HCEC 1CT (cell line): Measurements from ENCODE around the gene ANO2.

Experiments
- DNase-seq: peaks from one replicate; pipeline ENCODE4 v3.0.0-alpha.2; 2017

ANO2 gene

DNA sequence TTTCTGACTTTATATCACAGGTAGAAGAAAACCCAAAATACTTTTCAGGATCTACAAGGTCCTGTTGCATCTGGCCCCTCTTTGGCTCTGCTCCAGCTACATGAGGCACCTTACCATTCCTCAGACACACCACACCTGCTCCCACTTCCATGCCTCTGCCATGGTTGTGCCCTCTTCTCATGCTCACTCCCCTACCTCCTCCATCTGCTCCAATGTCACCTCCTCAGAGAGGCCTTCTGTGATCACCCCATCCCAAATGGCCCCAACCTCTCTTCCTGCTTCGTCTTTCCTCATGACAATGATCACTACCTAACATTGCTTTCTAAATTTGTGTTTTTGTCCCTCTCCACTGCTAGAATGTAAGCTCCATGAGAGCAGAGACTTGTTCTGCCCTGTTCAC, 174.3 kb downstream of the ANO2 start:
- DNase-seq, result no peak

DNA sequence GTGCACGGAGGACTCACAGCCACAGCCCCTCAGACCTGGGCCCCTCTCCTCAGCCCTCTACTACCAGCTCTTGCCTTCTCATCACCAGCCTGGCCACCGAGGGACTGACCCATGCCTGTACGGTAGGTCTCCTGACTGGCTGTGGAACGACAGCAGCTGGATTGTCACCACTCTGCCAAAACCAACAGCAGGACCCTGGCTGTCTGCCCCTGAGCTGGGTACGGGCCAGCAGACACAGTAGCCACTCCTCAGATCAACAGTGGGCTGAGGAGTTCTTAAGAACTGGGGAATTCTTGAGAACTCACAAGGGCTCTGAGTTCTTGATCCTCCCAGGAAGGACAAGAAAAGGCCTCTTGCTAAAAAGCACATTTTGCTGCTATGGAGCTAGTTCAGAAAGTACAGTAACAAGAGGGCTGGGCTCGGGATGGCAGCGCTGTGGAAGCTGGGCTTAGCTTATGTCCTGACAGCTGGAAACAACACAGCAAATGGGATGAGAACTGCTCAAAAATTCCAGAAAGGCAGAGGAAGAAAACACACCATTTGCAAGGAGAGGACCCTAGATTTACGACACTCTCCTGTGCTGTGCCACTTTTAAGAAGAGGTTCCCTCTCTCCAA, 176.4 kb downstream of the ANO2 start:
- DNase-seq, result no peak

GRCh38 chr12:5768171-5768570, 176.9 kb downstream of the ANO2 start:
- no peak for DNase-seq

GRCh38 chr12:5758347-5758746, 186.7 kb downstream of the ANO2 start:
- no peak for DNase-seq

- DNase-seq, result no peak
These were observed 188.7 kb downstream of the ANO2 start for GRCh38 chr12:5756338-5756842.

DNA sequence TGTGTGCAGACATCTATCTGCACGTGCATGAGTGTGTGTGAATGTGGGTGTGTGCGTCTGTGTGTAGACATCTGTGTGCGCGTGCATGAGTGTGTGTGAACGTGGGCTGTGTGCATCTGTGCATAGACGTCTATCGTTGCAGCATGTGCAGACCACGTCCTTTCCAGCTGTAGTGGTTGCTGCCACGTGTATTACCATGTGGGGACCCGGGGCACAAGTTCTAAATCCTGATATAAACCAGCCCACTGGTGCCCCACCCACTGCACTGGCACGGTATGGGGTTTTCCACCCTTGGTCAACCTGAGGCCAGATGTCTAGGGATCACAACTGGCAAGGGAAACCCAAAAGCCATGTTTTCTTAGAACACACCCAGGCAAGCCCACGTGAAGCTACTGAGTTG, 197.0 kb downstream of the ANO2 start:
- DNase-seq, result no peak

- DNase-seq, result no peak
These were observed 198.1 kb downstream of the ANO2 start for GRCh38 chr12:5746917-5747316.

- no peak for DNase-seq
These were observed 198.8 kb downstream of the ANO2 start for GRCh38 chr12:5746036-5746908.

DNA sequence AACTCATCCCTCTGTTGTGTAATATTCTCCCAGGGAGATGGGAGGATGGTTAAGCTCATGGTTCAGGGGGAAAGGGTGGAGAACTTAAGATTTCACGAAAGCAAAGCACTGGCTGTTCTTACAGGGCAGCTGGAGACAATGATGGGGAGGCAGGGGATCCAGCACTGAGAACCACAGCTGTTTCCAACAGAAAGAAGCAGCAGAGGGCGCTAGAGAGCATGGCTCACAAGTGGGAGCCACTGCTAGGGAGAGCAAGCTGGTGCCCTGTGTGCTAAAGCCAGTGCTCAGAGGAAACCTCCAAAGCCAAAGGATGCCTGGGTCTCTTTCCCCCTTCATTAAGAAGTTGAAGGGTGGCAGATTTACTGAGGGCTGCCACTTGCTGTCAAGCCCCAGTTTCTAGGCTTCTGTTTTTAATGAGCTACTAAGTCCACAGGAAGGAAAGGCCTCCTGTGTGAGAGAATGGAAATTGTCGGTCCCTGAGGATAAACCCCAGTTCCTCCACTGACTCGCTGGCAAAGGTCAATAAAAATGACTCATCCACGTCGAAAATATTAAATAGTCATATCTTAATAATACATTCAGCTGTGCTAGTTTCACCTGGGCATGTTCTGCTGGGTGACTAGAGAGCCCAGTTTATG, 199.7 kb downstream of the ANO2 start:
- DNase-seq, result no peak

DNA sequence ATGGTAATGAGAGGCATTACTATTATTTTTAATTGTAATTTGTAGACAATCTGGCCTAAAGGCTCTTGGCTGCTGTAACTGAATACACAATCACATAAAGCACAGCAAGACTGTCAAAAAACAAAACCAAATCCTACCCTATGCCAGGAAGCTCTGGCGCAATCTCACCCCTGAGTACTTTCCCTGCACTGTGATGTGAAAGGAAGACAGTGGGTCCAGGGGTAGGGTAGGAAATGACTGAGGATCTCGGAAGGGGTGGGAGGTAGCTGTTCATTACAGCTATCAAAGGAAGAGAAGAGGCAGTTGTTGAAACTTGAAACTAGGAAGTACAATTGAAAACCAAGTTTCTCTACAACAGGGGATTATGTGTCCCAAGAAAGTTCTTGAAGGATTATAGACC, 202.8 kb downstream of the ANO2 start:
- DNase-seq, result no peak

DNA sequence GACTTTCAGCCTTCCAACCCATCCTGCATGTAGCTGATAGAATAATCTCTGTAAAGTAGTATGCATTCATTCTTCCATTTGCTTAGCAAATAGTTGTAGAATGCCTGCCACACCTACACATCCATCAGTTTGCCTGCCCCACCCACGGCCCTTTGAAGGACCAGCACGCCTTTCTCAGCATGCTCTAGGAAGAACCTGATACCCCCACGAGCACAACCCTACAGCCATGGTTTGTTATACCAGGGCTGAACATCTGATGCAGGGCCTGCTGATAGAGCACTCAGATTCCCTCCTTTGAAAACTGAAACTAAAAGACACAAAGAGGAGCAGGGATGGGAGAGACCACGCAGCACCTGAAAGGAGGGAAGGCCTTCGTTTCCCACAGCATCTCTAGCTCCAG, 205.1 kb downstream of the ANO2 start:
- DNase-seq, result no peak

DNA sequence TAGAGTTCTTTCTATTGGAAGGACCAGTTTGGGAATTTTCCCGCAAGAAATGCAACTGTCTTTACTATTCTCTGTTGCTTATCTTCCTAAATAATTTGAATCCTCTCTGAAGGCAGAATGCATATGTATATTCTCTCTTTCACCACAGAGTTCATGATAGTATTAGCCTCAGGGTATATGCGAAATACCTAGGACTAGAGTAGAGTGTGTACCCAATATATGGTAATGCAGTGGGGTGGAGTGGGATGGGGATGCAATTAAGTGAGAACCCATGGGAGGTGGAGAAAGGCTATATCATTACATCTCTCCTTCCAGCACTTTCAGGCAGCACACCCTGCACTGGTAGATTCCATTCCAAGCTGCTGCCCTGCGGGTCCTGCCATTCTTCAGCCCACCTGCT, 207.3 kb downstream of the ANO2 start:
- no peak for DNase-seq

- no peak for DNase-seq
These were observed 208.5 kb downstream of the ANO2 start for GRCh38 chr12:5736527-5736926.

DNA sequence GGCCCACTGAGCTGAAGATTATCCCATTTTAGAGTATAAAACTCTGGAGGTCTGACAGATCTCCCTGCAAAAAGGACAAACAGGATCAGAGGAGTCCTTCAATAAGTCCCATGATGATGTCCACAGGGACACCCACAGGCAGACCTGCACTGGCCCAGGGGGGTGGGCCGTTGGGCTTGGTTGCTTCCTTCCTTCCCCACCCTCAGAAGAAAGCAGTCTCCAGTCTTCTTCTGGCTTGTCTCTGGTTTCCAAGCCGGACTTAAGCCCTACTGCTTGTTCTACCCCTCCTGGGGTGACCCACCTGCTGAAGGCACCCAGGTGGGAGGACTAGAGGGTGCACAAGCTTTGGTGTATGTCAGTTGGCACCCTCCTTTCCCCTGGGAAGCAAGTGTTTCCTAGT, 209.0 kb downstream of the ANO2 start:
- DNase-seq, result no peak

- DNase-seq, result peak; percentile 34
These were observed 211.1 kb downstream of the ANO2 start for GRCh38 chr12:5733916-5734315.

DNA sequence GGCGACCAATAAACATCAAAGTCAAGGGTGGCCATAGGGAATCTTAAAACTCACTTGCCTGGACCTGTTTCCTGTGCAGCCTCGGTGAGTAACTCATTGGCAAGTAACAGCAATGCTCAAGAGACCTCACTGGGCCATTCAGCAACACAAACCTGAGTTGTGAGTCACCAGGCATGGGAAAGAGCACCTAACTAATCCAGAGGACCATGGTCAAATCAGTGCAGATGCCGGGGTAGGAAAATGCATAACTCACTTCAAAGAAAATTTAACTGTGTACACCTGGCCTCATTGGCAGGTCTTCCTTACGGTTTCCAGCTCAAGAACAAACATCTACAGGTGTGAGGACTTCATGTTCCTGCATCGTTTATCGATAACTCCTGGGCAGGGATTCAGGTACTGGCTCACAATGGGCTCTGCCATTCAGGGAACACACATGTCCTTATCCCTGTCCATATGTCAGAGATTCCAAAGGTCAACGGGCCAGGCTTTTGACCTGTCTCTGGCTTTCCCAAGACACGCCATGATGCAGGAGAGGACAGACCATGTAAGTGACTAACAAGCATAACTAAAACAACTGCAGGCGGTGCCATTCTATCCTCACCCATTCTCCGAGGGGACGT, 211.8 kb downstream of the ANO2 start:
- no peak for DNase-seq

GRCh38 chr12:5730962-5731361, 214.1 kb downstream of the ANO2 start:
- no peak for DNase-seq

DNA sequence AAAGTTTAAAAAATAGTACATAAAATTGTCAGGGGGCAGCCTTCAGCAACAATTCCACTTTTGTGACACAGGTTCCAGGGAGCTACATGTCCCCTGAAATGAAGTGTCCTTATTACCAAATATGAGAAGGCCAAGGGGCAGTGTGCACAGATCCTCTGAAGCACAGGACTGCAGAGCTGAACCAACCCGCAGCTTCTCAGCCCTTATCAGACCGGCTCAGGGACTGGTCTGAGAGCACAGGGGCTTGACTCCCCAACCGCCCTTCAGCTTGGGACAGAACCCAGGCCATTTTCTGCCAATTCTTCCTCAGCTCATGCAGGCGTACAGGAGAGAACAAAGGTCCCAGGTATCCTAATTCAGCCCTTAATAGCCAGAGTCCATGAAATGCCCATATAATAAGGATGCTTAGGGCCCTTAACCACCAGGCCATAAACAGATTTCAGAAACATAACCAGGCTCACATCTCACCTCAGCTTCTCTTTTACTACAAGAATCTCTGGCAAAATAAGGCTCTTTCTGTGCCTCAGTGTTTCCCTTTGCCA, 221.3 kb downstream of the ANO2 start:
- DNase-seq, result no peak

DNA sequence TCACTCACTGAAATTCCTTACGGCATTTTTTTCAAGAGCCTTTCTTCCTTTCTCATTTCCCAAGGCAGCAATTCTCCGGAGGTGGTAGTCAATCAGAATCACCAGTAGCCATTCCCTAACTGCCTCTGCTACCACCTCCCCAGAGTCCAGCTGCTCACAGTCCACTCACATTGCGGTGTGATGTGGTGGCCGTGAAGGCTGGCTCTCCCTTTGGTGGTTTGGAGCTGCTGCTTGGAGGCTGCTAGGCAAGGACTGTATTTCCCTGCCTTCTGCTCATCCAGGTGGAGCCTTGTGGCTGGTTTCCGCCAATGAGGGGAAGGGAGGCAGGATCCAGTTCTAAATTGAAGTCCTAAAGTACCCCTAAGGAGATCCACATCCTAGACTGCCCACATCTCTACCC, 222.0 kb downstream of the ANO2 start:
- DNase-seq, result no peak

GRCh38 chr12:5720381-5721005, 224.6 kb downstream of the ANO2 start:
- no peak for DNase-seq

DNA sequence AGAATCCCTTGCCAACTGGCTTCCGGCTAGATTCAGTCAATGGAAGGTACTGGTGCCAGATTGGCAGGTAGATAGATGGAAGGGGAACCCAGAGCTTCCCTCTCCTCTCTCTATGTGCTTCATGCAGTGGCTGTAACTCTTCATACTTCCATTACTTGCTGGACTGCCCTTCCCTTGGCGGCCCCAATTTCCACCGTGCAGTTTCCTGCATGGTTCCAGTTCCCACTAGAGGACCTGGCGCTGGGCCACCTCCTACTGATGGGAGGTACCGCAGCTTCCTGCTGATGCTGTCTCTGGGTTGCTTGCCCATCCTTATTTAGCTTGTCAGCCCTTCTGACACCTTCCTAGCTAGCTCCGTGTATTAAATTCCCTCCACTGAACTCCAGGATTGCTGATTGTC, 226.4 kb downstream of the ANO2 start:
- no peak for DNase-seq

GRCh38 chr12:5718073-5718472, 227.0 kb downstream of the ANO2 start:
- DNase-seq, result no peak

- no peak for DNase-seq
These were observed 228.1 kb downstream of the ANO2 start for GRCh38 chr12:5716976-5717375.
